WTC11 (cell line): ENCODE data around the gene DNAJC17.

Source experiments
- ATF1 ChIP-seq: sonication (generic); formaldehyde crosslinking; IDR thresholded peaks from 2 replicates; pipeline ENCODE4 v1.8.1; 2023; ENCODE audit warnings: mild to moderate bottlenecking, moderate library complexity, missing genetic modification reagents
- ATF2 ChIP-seq: sonication (generic); formaldehyde crosslinking; IDR thresholded peaks from 2 replicates; pipeline ENCODE4 v1.8.1; 2022; ENCODE audit warnings: low read depth, missing genetic modification reagents, borderline replicate concordance
- CBFB ChIP-seq: sonication (generic); formaldehyde crosslinking; IDR thresholded peaks from 2 replicates; pipeline ENCODE4 v1.8.1; 2022; ENCODE audit warnings: mild to moderate bottlenecking, low read depth, missing genetic modification reagents
- CREM ChIP-seq: sonication (generic); formaldehyde crosslinking; IDR thresholded peaks from 2 replicates; pipeline ENCODE4 v1.8.1; 2022; ENCODE audit warnings: mild to moderate bottlenecking, missing genetic modification reagents, moderate library complexity
- CTCF ChIP-seq: fragments of 200-600 bp; IDR thresholded peaks from 2 replicates; pipeline ENCODE4 v1.8.0; 2022; ENCODE audit warnings: antibody characterized with exemption
- E2F4 ChIP-seq: sonication (generic); formaldehyde crosslinking; IDR thresholded peaks from 2 replicates; pipeline ENCODE4 v1.8.1; 2022; ENCODE audit warnings: low read depth, mild to moderate bottlenecking, moderate library complexity, missing genetic modification reagents, borderline replicate concordance
- SMAD3 ChIP-seq: sonication (generic); formaldehyde crosslinking; IDR thresholded peaks from 2 replicates; pipeline ENCODE4 v1.8.0; 2022; ENCODE audit warnings: missing genetic modification reagents, mild to moderate bottlenecking, borderline replicate concordance
- TP53 ChIP-seq: sonication (generic); formaldehyde crosslinking; IDR thresholded peaks from 2 replicates; pipeline ENCODE4 v1.8.1; 2023; ENCODE audit warnings: mild to moderate bottlenecking, missing genetic modification reagents
- USF2 ChIP-seq: sonication (generic); formaldehyde crosslinking; IDR thresholded peaks from 2 replicates; pipeline ENCODE4 v1.8.1; 2023; ENCODE audit warnings: mild to moderate bottlenecking, missing genetic modification reagents, moderate library complexity
- ZNF121 ChIP-seq: sonication (generic); formaldehyde crosslinking; IDR thresholded peaks from 2 replicates; pipeline ENCODE4 v1.8.0; 2023; ENCODE audit warnings: missing genetic modification reagents

GRCh38 chr15:40722354-40722753 is 84.9 kb downstream of the DNAJC17 start:
- TF ChIP-seq CTCF (no peak), TP53 (CRISPR knock-in tag) (no peak), ATF1 (CRISPR knock-in tag) (no peak), ZNF121 (CRISPR knock-in tag) (no peak), ATF2 (CRISPR knock-in tag) (no peak), E2F4 (no peak), CBFB (CRISPR knock-in tag) (no peak), CREM (no peak), SMAD3 (CRISPR knock-in tag) (no peak), USF2 (CRISPR knock-in tag) (no peak)
